Smooth muscle cell (in vitro differentiated cells): ENCODE data around the gene LSS. TPM values are rescaled to one million over a fixed set of nuclear protein-coding genes. Genes with fewer than 3 reads are reported as not detected.

Experiments used
- DNase-seq: peaks from one replicate; lab custom pipeline; 2025; ENCODE audit not compliant: unreplicated experiment; lab: John Stamatoyannopoulos, UW
- H2AFZ ChIP-seq: fragments of 200-600 bp; sonication (generic); 2 replicates; pipeline ENCODE4 v1.6.0; 2016; ENCODE audit warnings: antibody characterized with exemption, low read depth, mild to moderate bottlenecking
- H3F3A ChIP-seq: fragments of 200-600 bp; sonication (generic); 2 replicates; pipeline ENCODE4 v1.6.0; 2017; ENCODE audit warnings: antibody characterized with exemption, low read depth
- H3K27ac ChIP-seq: fragments of 200-600 bp; sonication (generic); 2 replicates; pipeline ENCODE4 v1.5.1; 2016; ENCODE audit warnings: low read depth, mild to moderate bottlenecking
- H3K27me3 ChIP-seq: fragments of 200-600 bp; sonication (generic); 2 replicates; pipeline ENCODE4 v1.6.1; 2016; ENCODE audit warnings: low read depth, mild to moderate bottlenecking
- H3K36me3 ChIP-seq: fragments of 200-600 bp; sonication (generic); 2 replicates; pipeline ENCODE4 v1.5.1; 2016; ENCODE audit warnings: low read depth
- H3K4me1 ChIP-seq: fragments of 200-600 bp; sonication (generic); 2 replicates; pipeline ENCODE4 v1.5.1; 2016; ENCODE audit warnings: low read depth
- H3K4me2 ChIP-seq: fragments of 200-600 bp; sonication (generic); 2 replicates; pipeline ENCODE4 v1.6.0; 2016; ENCODE audit warnings: mild to moderate bottlenecking
- H3K4me3 ChIP-seq: fragments of 200-600 bp; sonication (generic); 2 replicates; pipeline ENCODE4 v1.5.1; 2016; ENCODE audit warnings: mild to moderate bottlenecking
- H3K79me2 ChIP-seq: fragments of 200-600 bp; sonication (generic); 2 replicates; pipeline ENCODE4 v1.6.0; 2016; ENCODE audit warnings: low read depth, mild to moderate bottlenecking
- H3K9ac ChIP-seq: fragments of 200-600 bp; sonication (generic); 2 replicates; pipeline ENCODE4 v1.6.0; 2016; ENCODE audit warnings: low read depth
- H3K9me3 ChIP-seq: fragments of 200-600 bp; sonication (generic); replicated peaks from 2 replicates; pipeline ENCODE4 v1.5.1; 2016; ENCODE audit warnings: low read depth
- H4K20me1 ChIP-seq: fragments of 200-600 bp; sonication (generic); 2 replicates; pipeline ENCODE4 v1.6.0; 2016; ENCODE audit warnings: low read depth
- WGBS: methylation state at CpG from one replicate; pipeline ENCODE4 v1.1.7; 2016; ENCODE audit warnings: low lambda C conversion rate; 5-methylcytosine and 5-hydroxymethylcytosine counted together
- polyA plus RNA-seq: library from polyadenylated mRNA; unstranded; fragments of >200 nt; fragmentation: Nextera tagmentation; extraction: Ambion mirVana; gene quantifications from 2 replicates; pipeline ENCODE4 v1.2.1, GENCODE V29; 2016
- total RNA-seq: library from RNA; depleted of rRNA; stranded (reverse); fragments of >200 nt; gene quantifications from 2 replicates; pipeline ENCODE4 v1.2.3, GENCODE V29; 2014
- TF ChIP-seq, protein P1 (sequence below): fragments of 200-600 bp; sonication (generic); IDR thresholded peaks from 2 replicates; pipeline ENCODE4 v1.5.1; 2017; ENCODE audit warnings: borderline replicate concordance, mild to moderate bottlenecking, antibody characterized with exemption; ENCODE audit not compliant: insufficient read depth, poor library complexity, severe bottlenecking

LSS gene
- total and polyA plus RNA-seq, 2 experiments from 2014 or later: 21.8 to 37.7 TPM

DNA sequence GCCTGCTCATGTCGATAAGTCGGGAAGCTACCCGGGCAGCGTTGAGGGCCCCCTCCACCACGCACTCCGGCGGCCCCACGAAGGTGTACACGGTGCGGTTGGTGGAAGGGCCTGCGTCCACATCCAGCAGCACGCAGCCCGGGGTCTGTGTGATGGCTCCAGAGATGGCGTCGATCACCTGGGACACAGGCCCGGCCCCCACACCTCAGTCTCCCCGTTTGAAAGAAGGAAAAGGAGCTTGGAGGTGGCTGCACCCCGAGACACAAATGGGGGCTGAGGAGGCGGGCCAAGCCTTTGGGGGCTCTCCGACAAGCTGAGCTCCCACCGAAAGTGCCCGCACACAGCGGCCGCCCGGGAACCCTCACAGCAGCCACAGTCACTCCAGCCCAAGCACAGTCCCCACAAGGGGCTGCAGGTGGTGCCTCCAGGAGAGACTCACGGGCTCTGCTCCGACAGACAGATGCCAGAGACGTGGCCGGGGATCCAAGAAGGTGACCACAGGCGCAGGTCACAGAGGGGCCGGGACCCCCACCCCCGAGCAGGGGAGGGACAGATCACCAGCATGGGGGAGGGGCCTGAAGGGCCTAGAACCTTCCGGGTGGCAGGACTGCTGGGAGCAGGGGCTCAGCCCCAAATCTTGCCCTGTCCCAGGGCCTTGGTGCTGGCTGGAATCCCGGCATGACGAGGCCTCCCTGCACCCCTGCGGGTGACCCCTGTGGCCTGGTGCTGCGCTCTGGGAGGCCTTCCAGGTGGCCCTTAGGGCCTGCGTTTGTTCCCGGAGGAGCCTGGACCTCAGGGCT is 74.2 kb downstream of the LSS start:
- Histone ChIP-seq H3K79me2 (no peaks in the 10 kb centered on the region), H2AFZ (no peak overlapping the region), H3K36me3 (no peaks in the 10 kb centered on the region), H3K4me2 (no peak overlapping the region), H3F3A (no peaks in the 10 kb centered on the region), H3K9ac (no peak overlapping the region), H3K27ac (no peak overlapping the region), H3K27me3 (no peaks in the 10 kb centered on the region), H3K4me1 (peaks cover 9% of the 10 kb centered on the region), H4K20me1 (no peaks in the 10 kb centered on the region), H3K4me3 (no peak overlapping the region), H3K9me3 (no peaks in the 10 kb centered on the region)
- 93% methylated on average over 39 of the region's 39 CpGs for WGBS
- TF ChIP-seq, protein P1, sequence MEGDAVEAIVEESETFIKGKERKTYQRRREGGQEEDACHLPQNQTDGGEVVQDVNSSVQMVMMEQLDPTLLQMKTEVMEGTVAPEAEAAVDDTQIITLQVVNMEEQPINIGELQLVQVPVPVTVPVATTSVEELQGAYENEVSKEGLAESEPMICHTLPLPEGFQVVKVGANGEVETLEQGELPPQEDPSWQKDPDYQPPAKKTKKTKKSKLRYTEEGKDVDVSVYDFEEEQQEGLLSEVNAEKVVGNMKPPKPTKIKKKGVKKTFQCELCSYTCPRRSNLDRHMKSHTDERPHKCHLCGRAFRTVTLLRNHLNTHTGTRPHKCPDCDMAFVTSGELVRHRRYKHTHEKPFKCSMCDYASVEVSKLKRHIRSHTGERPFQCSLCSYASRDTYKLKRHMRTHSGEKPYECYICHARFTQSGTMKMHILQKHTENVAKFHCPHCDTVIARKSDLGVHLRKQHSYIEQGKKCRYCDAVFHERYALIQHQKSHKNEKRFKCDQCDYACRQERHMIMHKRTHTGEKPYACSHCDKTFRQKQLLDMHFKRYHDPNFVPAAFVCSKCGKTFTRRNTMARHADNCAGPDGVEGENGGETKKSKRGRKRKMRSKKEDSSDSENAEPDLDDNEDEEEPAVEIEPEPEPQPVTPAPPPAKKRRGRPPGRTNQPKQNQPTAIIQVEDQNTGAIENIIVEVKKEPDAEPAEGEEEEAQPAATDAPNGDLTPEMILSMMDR: no peak
- no peak for DNase-seq

DNA sequence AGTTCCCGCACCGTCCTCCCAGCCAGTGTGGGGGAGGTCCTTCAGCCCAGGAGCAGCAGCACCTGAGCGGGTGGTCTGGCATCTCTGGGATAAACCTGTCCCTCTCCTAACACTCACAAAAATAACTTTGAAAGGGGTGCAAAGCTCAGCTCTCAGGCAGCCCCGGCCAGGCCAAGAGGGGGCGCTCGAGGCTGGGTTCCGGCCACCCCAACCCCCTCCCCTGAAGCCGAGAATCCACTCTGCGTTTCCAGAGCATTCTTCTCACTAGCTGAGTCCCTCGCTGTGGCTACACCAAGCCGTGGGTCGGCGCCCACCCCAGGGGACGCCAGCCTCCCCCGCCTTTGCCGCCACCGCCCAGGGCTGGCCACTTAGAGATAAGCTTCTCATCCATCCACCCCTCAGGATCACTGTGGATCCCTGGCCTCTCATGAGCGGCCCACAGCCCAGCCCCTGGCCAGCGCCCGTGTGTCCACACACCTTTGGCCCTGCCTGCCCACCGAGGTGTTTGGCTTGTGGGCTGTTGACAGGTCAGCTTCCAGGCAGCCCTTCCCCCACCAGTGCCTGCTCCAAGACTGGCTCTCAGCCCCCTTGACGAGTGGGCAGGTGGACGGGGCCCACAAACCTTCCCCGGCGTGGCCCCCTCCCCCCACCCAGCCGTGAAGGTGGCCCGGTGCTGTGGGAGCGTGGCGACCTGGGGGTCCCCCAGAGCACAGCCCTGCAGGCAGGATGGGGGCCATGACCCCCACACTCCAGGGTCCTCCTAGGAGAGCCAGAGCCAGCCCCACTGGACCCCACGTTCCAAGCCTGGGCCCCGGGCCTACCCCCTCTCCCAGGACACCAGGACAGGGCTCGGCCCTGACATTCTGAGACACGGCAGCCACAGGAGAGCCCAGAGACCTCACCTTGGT is 75.1 kb downstream of the LSS start:
- Histone ChIP-seq H3K36me3 (no peaks in the 10 kb centered on the region), H3K9me3 (no peaks in the 10 kb centered on the region), H3K27ac (no peak overlapping the region), H3K4me1 (peaks cover 9% of the 10 kb centered on the region), H3K9ac (no peak overlapping the region), H3K4me3 (peak overlapping the region; percentile 30), H3K4me2 (peak overlapping the region; percentile 75), H4K20me1 (no peaks in the 10 kb centered on the region), H3K27me3 (no peaks in the 10 kb centered on the region), H2AFZ (no peak overlapping the region), H3F3A (no peaks in the 10 kb centered on the region), H3K79me2 (no peaks in the 10 kb centered on the region)
- no peak for DNase-seq
- TF ChIP-seq, protein P1: peak; percentile 71
- WGBS: 45% methylated on average over 28 of the region's 33 CpGs

DNA sequence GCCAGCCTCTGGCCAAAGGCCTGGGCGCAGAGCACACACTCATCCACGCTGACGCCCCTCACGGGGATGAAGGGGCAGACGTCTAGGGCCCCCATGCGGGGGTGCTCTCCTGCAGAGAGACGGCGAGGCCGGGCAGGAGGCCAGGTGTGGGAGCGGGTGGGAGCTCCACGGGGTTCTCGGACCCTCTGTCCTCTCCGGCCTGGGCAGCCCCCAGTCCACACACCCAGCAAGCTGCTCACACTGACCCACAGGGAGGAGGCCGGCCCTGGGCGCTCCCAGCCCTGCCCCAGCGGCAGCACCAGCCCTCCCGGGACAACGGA is 75.7 kb downstream of the LSS start:
- no peak overlapping the region for H3K9ac ChIP-seq
- no peak overlapping the region for H3K27ac ChIP-seq
- H3K79me2 ChIP-seq: no peaks in the 10 kb centered on the region
- no peaks in the 10 kb centered on the region for H3K36me3 ChIP-seq
- 68% methylated on average over 10 of the region's 18 CpGs for WGBS
- H3K9me3 ChIP-seq: no peaks in the 10 kb centered on the region
- H3K4me2 ChIP-seq: peak overlapping the region; percentile 75
- no peak overlapping the region for H2AFZ ChIP-seq
- TF ChIP-seq, protein P1: no peak
- peak overlapping the region; percentile 30 for H3K4me3 ChIP-seq
- H4K20me1 ChIP-seq: no peaks in the 10 kb centered on the region
- peaks cover 9% of the 10 kb centered on the region for H3K4me1 ChIP-seq
- H3K27me3 ChIP-seq: no peaks in the 10 kb centered on the region
- H3F3A ChIP-seq: no peaks in the 10 kb centered on the region
- no peak for DNase-seq
